K562 (cell line): ENCODE results near the gene FBN3. TPM values are rescaled to one million over a fixed set of nuclear protein-coding genes. Genes with fewer than 3 reads are reported as not detected.

ENCODE experiments used
- AFF4 ChIP-seq: sonication (generic); formaldehyde crosslinking; IDR thresholded peaks from 2 replicates; pipeline ENCODE4 v1.8.0; 2023; ENCODE audit warnings: mild to moderate bottlenecking, missing genetic modification reagents
- ETV1 ChIP-seq: fragments of 450-650 bp; conservative IDR thresholded peaks from 2 replicates; pipeline ENCODE4 v1.6.1; 2016; ENCODE audit warnings: missing genetic modification characterization, control low read depth, low read depth, missing compliant biosample characterization
- GATAD2A ChIP-seq: fragments of 450-650 bp; IDR thresholded peaks from 2 replicates; pipeline ENCODE4 v1.6.1; 2017
- HES1 ChIP-seq: fragments of 450-650 bp; IDR thresholded peaks from 2 replicates; pipeline ENCODE4 v1.6.1; 2016; ENCODE audit warnings: low read depth, mild to moderate bottlenecking, moderate library complexity
- ILK ChIP-seq: fragments of 450-650 bp; IDR thresholded peaks from 2 replicates; pipeline ENCODE4 v1.6.1; 2016; ENCODE audit warnings: missing genetic modification characterization, low read depth, mild to moderate bottlenecking, missing compliant biosample characterization, moderate library complexity, borderline replicate concordance
- KDM5B ChIP-seq: fragments of 200-600 bp; sonication (generic); IDR thresholded peaks from 2 replicates; pipeline ENCODE4 v1.6.1; 2012; ENCODE audit warnings: low read depth, mild to moderate bottlenecking, moderate library complexity, low read length, control low read depth, inconsistent platforms; ENCODE audit not compliant: insufficient replicate concordance
- L3MBTL2 ChIP-seq: fragments of 450-650 bp; IDR thresholded peaks from 2 replicates; pipeline ENCODE4 v1.6.1; 2016; ENCODE audit warnings: mild to moderate bottlenecking, moderate library complexity
- PCBP1 ChIP-seq: fragments of 200-400 bp; formaldehyde crosslinking; IDR thresholded peaks from 2 replicates; pipeline ENCODE4 v1.6.1; 2018; ENCODE audit warnings: mild to moderate bottlenecking, low read depth, low read length; ENCODE audit not compliant: poor library complexity, severe bottlenecking
- POLR2AphosphoS5 ChIP-seq: IDR thresholded peaks from 2 replicates; pipeline ENCODE4 v1.6.1; 2011; ENCODE audit warnings: mild to moderate bottlenecking, low read depth, low read length, moderate library complexity; ENCODE audit not compliant: control insufficient read depth, insufficient read depth
- RNF2 ChIP-seq: sonication (generic); IDR thresholded peaks from 2 replicates; pipeline ENCODE4 v1.6.1; 2016
- TAL1 ChIP-seq: fragments of 450-650 bp; IDR thresholded peaks from 2 replicates; pipeline ENCODE4 v1.6.1; 2016; ENCODE audit warnings: mild to moderate bottlenecking
- ZNF395 ChIP-seq: fragments of 200-800 bp; sonication (Bioruptor generic); IDR thresholded peaks from 2 replicates; pipeline ENCODE4 v1.6.1; 2017; ENCODE audit warnings: missing genetic modification characterization, missing compliant biosample characterization
- polyA plus RNA-seq, 8 experiments: library from polyadenylated mRNA; depleted of rRNA in 4 of 8; stranded (reverse) in 5 of 8; unstranded in 3 of 8; fragments of >200 nt; fragmentation: Nextera tagmentation in 2 of 8; fragmentation: Illumina TruSeq in 1 of 8; extraction: Ambion mirVana in 2 of 8; extraction: Trizol in 1 of 8; gene quantifications; 2 replicates each; pipeline versions ENCODE4 v1.2.1 to v1.2.3, GENCODE V29; 2011 to 2014; ENCODE audit warnings: inconsistent platforms in 1 of 8, missing spikeins in 1 of 8
- total RNA-seq, 7 experiments: library from RNA; depleted of rRNA in 6 of 7; stranded (reverse); fragments of >200 nt in 6 of 7; fragmentation: Illumina TruSeq in 2 of 7; extraction: Trizol in 2 of 7; gene quantifications; 2 replicates each; pipeline versions ENCODE4 v1.2.1 to v1.2.3, GENCODE V29; 2011 to 2021; ENCODE audit warnings: low replicate concordance in 1 of 7

The FBN3 gene
- total and polyA plus RNA-seq, 9 of the 15 experiments (the other 6 are each of a cell fraction or from before 2014, with no cell fraction given): under 0.01 to 0.29 (median 0.01) TPM; not detected in 4

GRCh38 chr19:8085598-8086408, 63.6 kb downstream of the FBN3 start (continued):
- TF ChIP-seq AFF4 (CRISPR knock-in tag) (no peak), TAL1 (no peak), ZNF395 (peak; percentile 48; the same call in 1 of the 2 replicates), ILK (tag) (no peak), KDM5B (peak; percentile 51), PCBP1 (no peak), HES1 (peak; percentile 18; the same call in 1 of the 2 replicates), GATAD2A (peak; percentile 51; the same call in 1 of the 2 replicates), POLR2AphosphoS5 (0 out of 2 replicates have a peak, but pooled peaks have one; percentile 23), ETV1 (tag) (peak; percentile 90), RNF2 (0 out of 2 replicates have a peak, but pooled peaks have one; percentile 72), L3MBTL2 (peak; percentile 19; the same call in 1 of the 2 replicates)
